Measurements from ENCODE around the gene FLRT3.

Gene FLRT3

GRCh38 chr20:14282140-14282539 is 55.3 kb downstream of the FLRT3 start:
- no peak for DNase-seq
- Histone ChIP-seq H3K36me3 (no peaks in the 10 kb centered on the region), H3K9me3 (no peaks in the 10 kb centered on the region), H3K27me3 (no peaks in the 10 kb centered on the region), H3K4me3 (ENCODE audit: low read depth, low read length) (no peak overlapping the region), H3K4me1 (no peaks in the 10 kb centered on the region)
- TF ChIP-seq CTCF (IDR thresholded peaks at IDR 0.05; ENCODE audit: low read depth, low read length), result no peak
